ENCODE data around the gene PXDN.
A peak's percentile ranks its signal among the peaks of the same experiment; 100 is the strongest.
"Not testable (repeated sequence)": the region's sequence is repeated elsewhere in the genome, so short reads cannot be mapped to it uniquely, and the experiment has no call there.

Gene PXDN

GRCh38 chr2:1679488-1680039 is 64.8 kb downstream of the PXDN start:
- not testable (repeated sequence) for DNase-seq

DNA sequence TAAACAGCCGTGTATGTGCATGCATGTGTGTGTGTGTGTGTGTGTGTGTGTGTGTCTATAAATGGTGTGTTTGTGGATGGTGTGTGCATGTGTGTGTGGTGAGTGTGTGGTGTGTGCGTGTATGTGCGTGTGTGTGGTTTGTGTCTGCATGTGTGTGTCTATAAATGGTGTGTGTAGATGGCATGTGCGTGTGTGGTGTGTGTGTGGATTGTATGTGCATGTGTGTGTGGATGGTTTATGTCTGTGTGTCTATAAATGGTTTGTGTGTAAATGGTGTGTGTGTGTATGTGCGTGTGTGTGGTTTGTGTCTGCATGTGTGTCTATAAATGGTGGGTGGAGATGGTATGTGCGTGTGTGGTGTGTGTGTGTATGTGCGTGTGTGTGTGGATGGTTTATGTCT is 65.2 kb downstream of the PXDN start:
- DNase-seq, result not testable (repeated sequence)

DNA sequence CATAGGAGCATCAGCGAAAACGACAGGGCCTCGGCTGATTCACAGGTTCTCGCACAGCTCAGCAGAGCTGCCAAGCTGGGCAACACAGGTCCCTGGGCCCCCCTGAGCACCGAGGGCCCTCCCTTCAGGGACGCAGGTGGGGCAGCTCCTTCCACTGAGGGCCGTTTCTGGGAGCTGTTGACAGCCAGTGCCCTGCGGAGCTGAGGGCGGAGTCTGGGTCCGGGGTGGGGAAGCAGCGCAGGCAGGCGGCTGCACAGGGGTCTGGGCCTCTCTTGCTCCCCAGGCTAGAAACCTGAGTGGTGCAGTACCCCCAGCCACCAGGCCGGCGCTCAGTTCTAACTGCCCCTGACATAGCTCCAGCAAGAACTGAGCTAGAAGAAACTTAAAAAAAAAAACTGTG is 65.7 kb downstream of the PXDN start:
- no peak for DNase-seq

GRCh38 chr2:1677821-1678165 is 66.5 kb downstream of the PXDN start:
- no peak for DNase-seq

GRCh38 chr2:1676913-1677820 is 67.1 kb downstream of the PXDN start:
- no peak for DNase-seq

GRCh38 chr2:1676091-1676912 is 68.0 kb downstream of the PXDN start:
- no peak for DNase-seq

DNA sequence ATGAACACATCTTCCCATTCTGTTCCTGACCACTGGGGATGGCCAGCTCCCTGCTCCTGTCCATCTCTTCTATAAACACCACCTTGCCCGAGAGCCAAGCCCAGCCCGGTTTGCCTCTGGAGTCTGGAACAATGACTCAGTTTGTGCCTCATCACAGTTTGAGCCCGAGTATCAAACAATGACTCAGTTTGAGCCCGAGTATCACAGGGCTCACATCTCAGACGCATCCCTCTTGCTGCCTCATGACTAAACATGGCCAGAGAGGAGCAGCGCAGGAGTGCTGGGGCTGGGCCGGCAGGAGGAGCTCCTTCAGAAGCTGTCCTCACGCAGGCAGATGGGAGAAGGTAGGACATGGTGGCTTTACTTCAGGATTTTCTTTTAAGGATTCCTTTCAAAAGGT is 68.7 kb downstream of the PXDN start:
- peak in 1 of 2 donors; percentile 7 for DNase-seq

DNA sequence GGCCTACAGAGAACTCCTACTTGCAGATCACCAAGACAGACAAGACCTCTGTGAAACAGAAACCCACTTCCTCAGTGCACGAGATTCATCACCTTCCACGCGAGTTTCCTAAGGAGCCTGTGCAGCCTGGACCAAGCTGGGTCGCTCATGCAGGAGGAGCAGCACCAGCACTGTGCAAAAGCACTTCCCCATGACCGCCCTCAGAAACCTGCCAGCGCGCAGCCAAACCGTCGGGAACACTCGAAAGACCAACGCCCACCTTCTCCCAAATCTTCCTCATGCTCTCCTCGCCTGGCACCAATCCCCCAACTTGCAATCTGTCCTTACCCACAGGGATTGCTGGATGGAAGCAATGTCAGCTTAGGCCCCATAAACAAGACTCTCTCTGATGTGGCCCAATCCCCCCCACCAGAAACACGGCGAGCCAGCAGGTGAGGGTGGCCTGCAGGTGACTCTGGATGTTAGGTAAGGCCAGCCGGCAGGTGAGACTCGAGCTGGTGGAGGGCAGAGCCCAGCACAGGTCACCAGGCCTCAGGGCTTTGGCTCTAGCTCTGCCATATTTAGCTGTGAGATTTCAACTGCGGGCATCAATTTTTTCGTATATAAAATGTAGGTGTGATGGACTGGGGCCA is 69.4 kb downstream of the PXDN start:
- DNase-seq, result no peak

DNA sequence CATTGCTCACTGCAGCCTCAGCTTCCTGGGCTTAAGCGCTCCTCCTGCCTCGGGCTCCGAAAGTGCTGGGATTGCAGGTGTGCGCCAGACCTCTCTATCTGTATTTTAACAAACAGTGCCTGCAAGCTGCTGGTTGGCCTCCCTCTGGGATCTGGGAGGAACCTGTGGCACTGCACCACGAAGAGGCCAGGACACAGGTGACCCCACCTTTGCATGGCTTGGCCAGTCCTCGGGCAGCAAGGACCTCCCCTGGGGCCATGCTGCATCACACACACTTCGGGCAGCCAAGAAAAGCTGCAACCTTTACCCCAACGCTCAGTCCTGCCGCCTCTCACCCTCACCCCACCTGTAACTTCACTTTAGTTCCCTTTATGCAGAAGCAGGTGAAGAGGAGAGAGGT is 70.0 kb downstream of the PXDN start:
- no peak for DNase-seq

DNA sequence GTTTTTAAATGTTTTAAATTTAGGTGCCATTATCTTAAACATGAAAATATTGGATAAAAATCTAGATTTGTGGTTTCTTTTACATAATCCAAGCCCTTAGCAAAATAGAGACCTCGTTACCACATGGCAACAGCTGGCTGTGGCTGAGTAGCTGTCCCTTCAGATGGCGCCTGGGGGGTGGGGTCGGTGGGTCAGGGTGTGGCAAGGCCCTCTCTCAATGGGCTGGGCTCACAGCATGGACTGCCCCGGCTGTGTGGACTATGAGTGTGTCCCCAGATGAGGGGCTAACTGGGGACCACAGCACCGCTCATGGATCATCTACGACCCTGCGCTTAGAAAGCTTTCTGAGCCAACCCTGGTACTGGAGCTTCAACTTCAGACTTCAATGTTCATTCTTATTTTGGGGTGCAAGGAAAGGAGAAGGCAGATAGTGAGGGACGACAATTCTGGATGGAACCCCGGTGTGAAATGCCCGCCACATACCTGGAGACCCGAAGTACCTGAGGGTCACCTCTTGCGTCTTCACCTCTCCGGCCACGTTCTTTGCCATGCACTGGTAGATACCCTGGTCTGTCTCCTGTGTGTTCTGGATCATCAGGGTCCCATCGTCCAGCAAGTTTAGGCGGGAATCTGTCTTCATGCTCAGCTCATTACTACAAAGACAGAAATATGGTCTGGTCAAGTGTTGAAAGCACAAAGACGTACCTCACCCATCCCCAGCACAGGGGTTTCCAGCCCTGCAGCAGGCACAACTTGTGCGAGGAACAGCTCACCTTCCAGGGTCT is 71.0 kb downstream of the PXDN start:
- no peak for DNase-seq

GRCh38 chr2:1672738-1673137 is 71.6 kb downstream of the PXDN start:
- no peak for DNase-seq

- DNase-seq, result no peak
These were observed 72.4 kb downstream of the PXDN start for GRCh38 chr2:1671916-1672315.

- DNase-seq, result no peak
These were observed 73.7 kb downstream of the PXDN start for GRCh38 chr2:1670636-1671035.

GRCh38 chr2:1665761-1666505 is 78.4 kb downstream of the PXDN start:
- DNase-seq, result no peak

DNA sequence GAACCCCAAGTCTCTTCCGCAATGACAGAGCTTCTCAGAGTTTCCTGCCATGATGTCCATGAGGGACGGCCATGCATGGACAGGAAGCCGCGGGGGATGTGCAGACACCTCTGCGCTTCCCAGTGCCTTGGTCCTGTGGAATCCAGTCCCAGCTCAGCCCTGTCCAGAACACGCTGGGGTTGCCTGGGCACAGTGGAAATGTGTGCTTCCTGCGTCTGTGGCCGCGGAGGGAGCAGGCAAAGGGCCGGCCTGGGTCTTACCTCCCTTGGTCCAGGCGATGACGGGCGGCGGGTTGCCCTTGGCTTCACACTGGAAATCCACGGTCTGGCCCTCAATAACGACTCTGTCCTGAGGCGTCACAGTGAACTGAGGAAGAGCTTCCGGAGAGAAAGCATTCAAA is 79.6 kb downstream of the PXDN start:
- no peak for DNase-seq

DNA sequence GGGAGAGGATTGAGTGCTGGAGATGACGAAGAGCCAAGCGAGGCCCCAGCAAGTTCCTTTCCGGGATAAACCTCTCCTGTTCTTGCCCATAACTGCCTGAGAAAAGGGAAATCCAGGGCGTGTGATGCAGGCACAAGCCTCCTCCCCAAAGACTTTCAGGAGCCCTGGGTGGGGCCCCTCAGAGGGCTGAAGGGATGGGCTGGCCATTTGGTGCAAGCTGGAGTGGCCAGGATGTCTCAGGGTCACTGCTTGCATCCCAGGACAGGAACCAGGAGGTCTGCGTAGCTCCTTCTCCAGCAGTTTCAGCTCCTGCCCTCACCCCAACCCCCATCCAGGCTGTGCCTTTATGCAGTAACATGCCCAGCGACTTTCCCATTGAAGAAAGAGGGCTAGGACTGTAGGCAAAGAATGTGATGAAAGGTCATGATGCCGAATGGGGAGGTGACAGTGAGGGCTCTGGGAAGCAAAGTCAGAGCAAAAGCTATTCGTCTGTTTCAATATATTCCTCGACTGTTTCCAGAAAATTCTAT is 80.2 kb downstream of the PXDN start:
- DNase-seq, result no peak

DNA sequence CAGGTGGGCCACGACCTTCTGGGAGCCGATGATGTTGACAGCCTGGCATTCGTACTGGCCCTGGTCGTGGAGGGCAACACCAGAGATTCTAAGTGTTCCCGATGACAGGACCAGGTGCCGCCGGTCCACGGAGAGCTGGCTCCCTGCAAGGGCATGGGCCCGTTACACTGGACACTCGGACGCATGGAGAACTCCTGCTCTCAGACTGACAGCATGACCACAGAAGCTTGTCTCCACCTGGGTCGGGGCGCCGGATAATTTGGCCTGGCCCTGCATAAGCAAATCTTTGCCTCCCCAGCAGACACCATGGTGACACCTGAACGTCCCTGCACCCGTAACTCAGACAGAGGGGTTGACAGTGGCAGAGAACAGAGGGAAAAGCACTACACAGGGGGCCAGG is 80.7 kb downstream of the PXDN start:
- no peak for DNase-seq

- no peak for DNase-seq
These were observed 81.6 kb downstream of the PXDN start for GRCh38 chr2:1662606-1663180.

DNA sequence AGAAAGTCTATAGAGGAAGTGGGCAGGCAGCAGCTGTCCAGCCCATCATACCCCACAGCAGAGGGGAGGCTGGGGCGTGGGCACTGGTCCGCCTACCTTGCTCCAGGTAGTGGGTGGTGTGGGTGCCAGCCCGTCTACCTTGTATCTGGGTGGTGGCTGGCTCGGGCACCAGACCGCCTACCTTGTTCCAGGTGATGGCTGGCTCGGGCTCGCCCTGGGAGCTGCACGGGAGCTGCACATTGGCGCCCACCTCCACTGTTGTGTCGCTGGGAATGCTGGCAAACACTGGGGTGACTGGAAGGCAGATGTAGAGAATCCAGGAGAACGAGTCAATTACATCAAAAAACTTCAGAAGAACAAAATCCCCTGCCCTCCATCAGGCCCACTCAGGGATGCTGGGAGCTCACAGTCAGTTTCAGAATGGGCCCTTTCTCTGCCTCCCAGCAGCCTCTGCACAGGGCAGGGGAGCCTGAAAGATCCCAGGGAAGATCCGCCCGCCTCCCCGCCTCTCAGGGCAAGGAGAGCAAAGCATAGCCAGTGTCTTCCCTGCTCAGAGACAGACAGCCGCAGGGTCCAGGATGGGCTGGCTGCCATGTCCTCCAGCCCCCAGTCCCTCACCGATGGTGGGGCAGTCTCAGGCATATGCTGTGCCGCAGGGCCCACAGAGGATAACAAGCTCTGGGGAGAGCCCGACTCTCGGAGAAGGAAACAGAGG is 82.3 kb downstream of the PXDN start:
- DNase-seq, result no peak

Measured in hippocampal formation (tissue), 2 donors.